CD14-positive monocyte (primary cell): ENCODE results near the gene ADTRP. TPM values are rescaled to one million over a fixed set of nuclear protein-coding genes. Genes with fewer than 3 reads are reported as not detected.

ENCODE experiments used
- DNase-seq, 3 donors: peaks; one replicate each; pipeline ENCODE4 v3.0.0-alpha.2; 2011 to 2022
- H2AFZ ChIP-seq: 2 replicates; pipeline ENCODE4 v1.6.0; 2012; ENCODE audit warnings: mild to moderate bottlenecking, low read depth, low read length, inconsistent platforms; ENCODE audit not compliant: insufficient read depth, poor library complexity, severe bottlenecking
- H3K27ac ChIP-seq, 2 donors: 1 replicate in 1 of 2; 2 replicates in 1 of 2; pipeline ENCODE4 v1.5.1; 2012 to 2013; ENCODE audit warnings: low read length in 2 of 2, control low read depth in 1 of 2, inconsistent platforms in 1 of 2, low read depth in 1 of 2, mild to moderate bottlenecking in 1 of 2
- H3K27me3 ChIP-seq, 2 donors: one replicate each; pipeline versions ENCODE4 v1.6.0 to v1.6.1; 2011 to 2013; ENCODE audit warnings: low read length in 2 of 2; ENCODE audit not compliant: control insufficient read depth in 2 of 2, insufficient read depth in 2 of 2
- H3K36me3 ChIP-seq, 2 donors: replicated peaks in 1 of 2; 1 replicate in 1 of 2; 2 replicates in 1 of 2; pipeline versions ENCODE4 v1.5.1 to v1.6.1; 2012 to 2013; ENCODE audit warnings: low read length in 2 of 2, control low read depth in 1 of 2, inconsistent platforms in 1 of 2, mild to moderate bottlenecking in 1 of 2; ENCODE audit not compliant: insufficient read depth in 2 of 2, control insufficient read depth in 1 of 2
- H3K4me1 ChIP-seq, 2 donors: 1 replicate in 1 of 2; 2 replicates in 1 of 2; pipeline versions ENCODE4 v1.5.1 to v1.6.1; 2012 to 2013; ENCODE audit warnings: low read length in 2 of 2, control low read depth in 1 of 2, inconsistent platforms in 1 of 2, mild to moderate bottlenecking in 1 of 2, moderate library complexity in 1 of 2; ENCODE audit not compliant: insufficient read depth in 2 of 2, control insufficient read depth in 1 of 2
- H3K4me2 ChIP-seq: replicated peaks from 2 replicates; pipeline ENCODE3; 2012; ENCODE audit warnings: low read length, moderate library complexity, mild to moderate bottlenecking; ENCODE audit not compliant: poor library complexity, severe bottlenecking; ENCODE audit errors: extremely low read depth
- H3K4me3 ChIP-seq, 3 experiments: fragments of 200-600 bp in 1 of 3; sonication (generic) in 1 of 3; replicated peaks in 1 of 3; 1 replicate in 2 of 3; 2 replicates in 1 of 3; pipeline ENCODE4 v1.5.1; 2011 to 2013; ENCODE audit warnings: low read length in 3 of 3, mild to moderate bottlenecking in 3 of 3, control low read depth in 2 of 3, low read depth in 2 of 3, inconsistent platforms in 1 of 3, moderate library complexity in 1 of 3
- H3K79me2 ChIP-seq: 2 replicates; pipeline ENCODE4 v1.6.0; 2012; ENCODE audit warnings: mild to moderate bottlenecking, control low read depth, inconsistent platforms, low read length, moderate library complexity; ENCODE audit not compliant: insufficient read depth
- H3K9ac ChIP-seq: 2 replicates; pipeline ENCODE4 v1.6.0; 2017; ENCODE audit warnings: low read length, mild to moderate bottlenecking; ENCODE audit not compliant: insufficient read depth, poor library complexity, severe bottlenecking
- H3K9me3 ChIP-seq, 2 donors: replicated peaks in 1 of 2; 1 replicate in 1 of 2; 2 replicates in 1 of 2; pipeline versions ENCODE4 v1.5.1 to v1.6.1; 2012 to 2013; ENCODE audit warnings: low read length in 2 of 2, control low read depth in 1 of 2; ENCODE audit not compliant: control insufficient read depth in 1 of 2, insufficient read depth in 1 of 2
- H4K20me1 ChIP-seq: 2 replicates; pipeline ENCODE4 v1.6.0; 2012; ENCODE audit warnings: mild to moderate bottlenecking, low read length, control low read depth, moderate library complexity; ENCODE audit not compliant: insufficient read depth
- H3K27ac Mint-ChIP-seq, 7 donors: one replicate each; pipeline ENCODE4 v1.8.0; 2020; ENCODE audit warnings: mild to moderate bottlenecking in 7 of 7, mixed read lengths in 7 of 7, moderate library complexity in 6 of 7, inconsistent platforms in 2 of 7
- H3K27me3 Mint-ChIP-seq, 3 donors: one replicate each; pipeline ENCODE4 v1.8.0; 2021 to 2022; ENCODE audit warnings: low read depth in 3 of 3, mild to moderate bottlenecking in 3 of 3, mixed read lengths in 3 of 3, moderate library complexity in 3 of 3, inconsistent platforms in 1 of 3
- H3K36me3 Mint-ChIP-seq, 2 donors: one replicate each; pipeline ENCODE4 v1.8.0; 2020; ENCODE audit warnings: mixed read lengths in 2 of 2, inconsistent platforms in 1 of 2, mild to moderate bottlenecking in 1 of 2
- H3K4me1 Mint-ChIP-seq: one replicate; pipeline ENCODE4 v1.8.0; 2020; ENCODE audit warnings: mild to moderate bottlenecking, mixed read lengths
- H3K4me3 Mint-ChIP-seq, 2 donors: one replicate each; pipeline ENCODE4 v1.8.0; 2020; ENCODE audit warnings: mild to moderate bottlenecking in 2 of 2, mixed read lengths in 2 of 2, moderate library complexity in 1 of 2
- H3K9me3 Mint-ChIP-seq, 7 donors: one replicate each; pipeline ENCODE4 v1.8.0; 2020 to 2022; ENCODE audit warnings: mixed read lengths in 7 of 7, mild to moderate bottlenecking in 6 of 7, moderate library complexity in 6 of 7, inconsistent platforms in 2 of 7
- CTCF ChIP-seq: fragments of 200-600 bp; IDR thresholded peaks from one replicate; pipeline ENCODE4 v1.8.0; 2022; ENCODE audit warnings: antibody characterized with exemption, mild to moderate bottlenecking
- WGBS: methylation state at CpG from one replicate; pipeline ENCODE4 v1.1.5; 2013; ENCODE audit warnings: missing lambda C conversion rate; ENCODE audit not compliant: insufficient coverage; 5-methylcytosine and 5-hydroxymethylcytosine counted together
- intact Hi-C, 2 donors: fragments of 100-400 bp; cut with micrococcal nuclease; formaldehyde crosslinking; loops; one replicate each; pipeline versions ENCODE4 v1.15.0 to v1.15.1; 2023
- polyA plus RNA-seq, 3 donors: library from polyadenylated mRNA; depleted of rRNA in 1 of 3; unstranded in 2 of 3; stranded (reverse) in 1 of 3; fragments of 300-500 nt in 2 of 3; fragments of >200 nt in 1 of 3; fragmentation: Illumina TruSeq in 2 of 3; gene quantifications; 1 replicate in 2 of 3; 2 replicates in 1 of 3; pipeline ENCODE4 v1.2.3, GENCODE V29; 2012 to 2021

The ADTRP gene
- polyA plus RNA-seq, 3 donors: 0.04 to 0.20 TPM; not detected in 1

- H2AFZ ChIP-seq: no peak overlapping the region
- no peak overlapping the region for H3K9ac ChIP-seq
- H3K36me3 ChIP-seq: no peaks in the 10 kb centered on the region
- DNase-seq: no peak
- 100% methylated on average over 2 of the region's 4 CpGs for WGBS
- Mint-ChIP-seq H3K27me3 (no peaks in the 10 kb centered on the region), H3K4me1 (peaks cover 4% of the 10 kb centered on the region), H3K27ac (no peak overlapping the region), H3K4me3 (no peak overlapping the region), H3K36me3 (no peaks in the 10 kb centered on the region), H3K9me3 (peaks cover 0 to 11% (median 3%) of the 10 kb centered on the region in 7 donors)
- no peak overlapping the region for H3K4me2 ChIP-seq
- intact Hi-C loops: loop anchor here in 1 of 2 donors (10.0 kb wide), 1 partner anchor 625 kb away; the partner anchor contains the start of gene EDN1
- H3K4me3 ChIP-seq: no peak overlapping the region
- no peak for TF ChIP-seq CTCF
- peaks cover 0 to 2% of the 10 kb centered on the region in 2 donors for H3K27me3 ChIP-seq
- no peak overlapping the region for H3K27ac ChIP-seq
- no peaks in the 10 kb centered on the region for H3K4me1 ChIP-seq
- H4K20me1 ChIP-seq: no peaks in the 10 kb centered on the region
- H3K9me3 ChIP-seq: no peaks in the 10 kb centered on the region
- no peaks in the 10 kb centered on the region for H3K79me2 ChIP-seq
Measured at GRCh38 chr6:11669696-11670095, 108.9 kb downstream of the ADTRP start.

- DNase-seq: no peak
- Histone ChIP-seq H3K9me3 (no peaks in the 10 kb centered on the region), H3K27ac (no peak overlapping the region), H2AFZ (no peak overlapping the region), H3K27me3 (peaks cover 0 to 2% of the 10 kb centered on the region in 2 donors), H3K79me2 (no peaks in the 10 kb centered on the region), H3K36me3 (no peaks in the 10 kb centered on the region), H4K20me1 (no peaks in the 10 kb centered on the region), H3K9ac (no peak overlapping the region), H3K4me1 (no peaks in the 10 kb centered on the region), H3K4me2 (no peak overlapping the region), H3K4me3 (no peak overlapping the region)
- Mint-ChIP-seq H3K27me3 (peaks cover 0 to 1% (median 0%) of the 10 kb centered on the region in 3 donors), H3K27ac (no peak overlapping the region), H3K9me3 (peaks cover 0 to 11% (median 3%) of the 10 kb centered on the region in 7 donors), H3K4me3 (no peak overlapping the region), H3K36me3 (no peaks in the 10 kb centered on the region), H3K4me1 (peaks cover 4% of the 10 kb centered on the region)
- intact Hi-C loops: loop anchor here in 1 of 2 donors (10.0 kb wide), 1 partner anchor 626 kb away; the partner anchor contains the start of gene EDN1
- 91% methylated on average over 4 of the region's 4 CpGs for WGBS
- TF ChIP-seq CTCF: no peak
Measured at GRCh38 chr6:11668455-11668854, 110.1 kb downstream of the ADTRP start.
